ENCODE data around the gene CTBP2.

- TF ChIP-seq, protein P1, sequence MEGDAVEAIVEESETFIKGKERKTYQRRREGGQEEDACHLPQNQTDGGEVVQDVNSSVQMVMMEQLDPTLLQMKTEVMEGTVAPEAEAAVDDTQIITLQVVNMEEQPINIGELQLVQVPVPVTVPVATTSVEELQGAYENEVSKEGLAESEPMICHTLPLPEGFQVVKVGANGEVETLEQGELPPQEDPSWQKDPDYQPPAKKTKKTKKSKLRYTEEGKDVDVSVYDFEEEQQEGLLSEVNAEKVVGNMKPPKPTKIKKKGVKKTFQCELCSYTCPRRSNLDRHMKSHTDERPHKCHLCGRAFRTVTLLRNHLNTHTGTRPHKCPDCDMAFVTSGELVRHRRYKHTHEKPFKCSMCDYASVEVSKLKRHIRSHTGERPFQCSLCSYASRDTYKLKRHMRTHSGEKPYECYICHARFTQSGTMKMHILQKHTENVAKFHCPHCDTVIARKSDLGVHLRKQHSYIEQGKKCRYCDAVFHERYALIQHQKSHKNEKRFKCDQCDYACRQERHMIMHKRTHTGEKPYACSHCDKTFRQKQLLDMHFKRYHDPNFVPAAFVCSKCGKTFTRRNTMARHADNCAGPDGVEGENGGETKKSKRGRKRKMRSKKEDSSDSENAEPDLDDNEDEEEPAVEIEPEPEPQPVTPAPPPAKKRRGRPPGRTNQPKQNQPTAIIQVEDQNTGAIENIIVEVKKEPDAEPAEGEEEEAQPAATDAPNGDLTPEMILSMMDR (IDR thresholded peaks at IDR 0.05) = no peak
- TF ChIP-seq POLR2AphosphoS5 (IDR thresholded peaks at IDR 0.05; ENCODE audit: low read depth, low read length) = no peak
- no peak for TF ChIP-seq REST (IDR thresholded peaks at IDR 0.05; ENCODE audit: insufficient read depth in 1 of 2, low read depth in 2 of 2, low read length in 1 of 2)
These were observed 124.6 kb downstream of the CTBP2 start for GRCh38 chr10:125035588-125036295.

All from Panc1 (cell line).